ENCODE results near the gene PEAR1. TPM values are rescaled to one million over a fixed set of nuclear protein-coding genes. Genes with fewer than 3 reads are reported as not detected.

The PEAR1 gene
- total RNA-seq, 1 donor from 2014 or later = 17.9 TPM

GRCh38 chr1:156885314-156885713 is 8.2 kb upstream of the PEAR1 start:
- Histone ChIP-seq H3K4me3 (no peak overlapping the region), H3K27me3 (no peaks in the 10 kb centered on the region), H3K9me3 (no peaks in the 10 kb centered on the region), H3K36me3 (no peaks in the 10 kb centered on the region), H3K27ac (no peak overlapping the region), H3K4me1 (no peaks in the 10 kb centered on the region)
- intact Hi-C loops (cut with DNase I) = no loop called here
- ATAC-seq = peak; percentile 49
- DNase-seq = no peak
- TF ChIP-seq, protein P1, sequence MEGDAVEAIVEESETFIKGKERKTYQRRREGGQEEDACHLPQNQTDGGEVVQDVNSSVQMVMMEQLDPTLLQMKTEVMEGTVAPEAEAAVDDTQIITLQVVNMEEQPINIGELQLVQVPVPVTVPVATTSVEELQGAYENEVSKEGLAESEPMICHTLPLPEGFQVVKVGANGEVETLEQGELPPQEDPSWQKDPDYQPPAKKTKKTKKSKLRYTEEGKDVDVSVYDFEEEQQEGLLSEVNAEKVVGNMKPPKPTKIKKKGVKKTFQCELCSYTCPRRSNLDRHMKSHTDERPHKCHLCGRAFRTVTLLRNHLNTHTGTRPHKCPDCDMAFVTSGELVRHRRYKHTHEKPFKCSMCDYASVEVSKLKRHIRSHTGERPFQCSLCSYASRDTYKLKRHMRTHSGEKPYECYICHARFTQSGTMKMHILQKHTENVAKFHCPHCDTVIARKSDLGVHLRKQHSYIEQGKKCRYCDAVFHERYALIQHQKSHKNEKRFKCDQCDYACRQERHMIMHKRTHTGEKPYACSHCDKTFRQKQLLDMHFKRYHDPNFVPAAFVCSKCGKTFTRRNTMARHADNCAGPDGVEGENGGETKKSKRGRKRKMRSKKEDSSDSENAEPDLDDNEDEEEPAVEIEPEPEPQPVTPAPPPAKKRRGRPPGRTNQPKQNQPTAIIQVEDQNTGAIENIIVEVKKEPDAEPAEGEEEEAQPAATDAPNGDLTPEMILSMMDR (IDR thresholded peaks at IDR 0.05) = no peak

DNA sequence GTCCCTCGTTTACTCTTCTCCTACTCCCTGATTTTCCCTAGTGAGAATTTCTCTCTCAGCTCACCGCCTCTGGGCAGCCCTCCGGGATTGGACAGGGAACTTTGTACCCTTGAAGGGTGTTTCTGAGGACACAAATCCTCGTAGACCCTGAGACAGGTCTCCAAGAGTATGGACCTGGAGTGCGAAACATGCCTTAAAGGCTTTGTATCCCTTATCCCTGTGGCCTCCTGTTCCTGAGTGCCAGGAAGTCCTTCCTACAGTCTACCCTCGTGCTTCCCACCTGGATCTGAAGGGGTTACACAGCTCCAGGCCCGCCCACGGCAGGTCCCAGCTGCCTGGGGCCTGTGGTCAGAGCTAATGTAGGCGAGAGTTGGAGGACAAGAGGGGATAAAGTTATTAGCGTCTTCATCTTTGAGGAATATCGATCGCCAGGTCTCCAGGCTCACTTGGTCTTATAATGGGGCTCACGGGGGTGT is 7.6 kb upstream of the PEAR1 start:
- intact Hi-C loops (cut with DNase I) = no loop called here
- TF ChIP-seq, protein P1 (IDR thresholded peaks at IDR 0.05) = no peak
- Histone ChIP-seq H3K4me3 (no peak overlapping the region), H3K27me3 (no peaks in the 10 kb centered on the region), H3K36me3 (no peaks in the 10 kb centered on the region), H3K9me3 (no peaks in the 10 kb centered on the region), H3K27ac (no peak overlapping the region), H3K4me1 (no peaks in the 10 kb centered on the region)
- ATAC-seq = no peak
- DNase-seq = no peak

GRCh38 chr1:156886583-156887281 is 6.8 kb upstream of the PEAR1 start:
- Histone ChIP-seq H3K36me3 (no peaks in the 10 kb centered on the region), H3K9me3 (no peaks in the 10 kb centered on the region), H3K27ac (no peak overlapping the region), H3K27me3 (no peaks in the 10 kb centered on the region), H3K4me3 (no peak overlapping the region), H3K4me1 (no peaks in the 10 kb centered on the region)
- no peak for ATAC-seq
- TF ChIP-seq, protein P1 (IDR thresholded peaks at IDR 0.05) = no peak
- intact Hi-C loops (cut with DNase I) = no loop called here
- no peak for DNase-seq

GRCh38 chr1:156887317-156887716 is 6.2 kb upstream of the PEAR1 start:
- Histone ChIP-seq H3K27me3 (no peaks in the 10 kb centered on the region), H3K9me3 (no peaks in the 10 kb centered on the region), H3K4me1 (no peaks in the 10 kb centered on the region), H3K27ac (no peak overlapping the region), H3K36me3 (no peaks in the 10 kb centered on the region), H3K4me3 (no peak overlapping the region)
- no peak for ATAC-seq
- TF ChIP-seq, protein P1 (IDR thresholded peaks at IDR 0.05) = no peak
- DNase-seq = no peak
- intact Hi-C loops (cut with DNase I) = no loop called here

- ATAC-seq (no peak), DNase-seq (no peak)
- intact Hi-C loops (cut with DNase I) = no loop called here
- Histone ChIP-seq H3K9me3 (no peaks in the 10 kb centered on the region), H3K36me3 (no peaks in the 10 kb centered on the region), H3K27ac (no peak overlapping the region), H3K4me3 (no peak overlapping the region), H3K27me3 (no peaks in the 10 kb centered on the region), H3K4me1 (peaks cover 4% of the 10 kb centered on the region)
- TF ChIP-seq, protein P1 (IDR thresholded peaks at IDR 0.05) = no peak
Observed at GRCh38 chr1:156887734-156888133, 5.8 kb upstream of the PEAR1 start.

Measured in upper lobe of right lung (tissue), 1 donor.